ENCODE results near the gene PRDX3. TPM values are rescaled to one million over a fixed set of nuclear protein-coding genes. Genes with fewer than 3 reads are reported as not detected.
"Not testable (repeated sequence)": the region's sequence is repeated elsewhere in the genome, so short reads cannot be mapped to it uniquely, and the experiment has no call there.

Gene PRDX3
- total and polyA plus RNA-seq, 11 donors = 130 to 385 (median 257) TPM

DNA sequence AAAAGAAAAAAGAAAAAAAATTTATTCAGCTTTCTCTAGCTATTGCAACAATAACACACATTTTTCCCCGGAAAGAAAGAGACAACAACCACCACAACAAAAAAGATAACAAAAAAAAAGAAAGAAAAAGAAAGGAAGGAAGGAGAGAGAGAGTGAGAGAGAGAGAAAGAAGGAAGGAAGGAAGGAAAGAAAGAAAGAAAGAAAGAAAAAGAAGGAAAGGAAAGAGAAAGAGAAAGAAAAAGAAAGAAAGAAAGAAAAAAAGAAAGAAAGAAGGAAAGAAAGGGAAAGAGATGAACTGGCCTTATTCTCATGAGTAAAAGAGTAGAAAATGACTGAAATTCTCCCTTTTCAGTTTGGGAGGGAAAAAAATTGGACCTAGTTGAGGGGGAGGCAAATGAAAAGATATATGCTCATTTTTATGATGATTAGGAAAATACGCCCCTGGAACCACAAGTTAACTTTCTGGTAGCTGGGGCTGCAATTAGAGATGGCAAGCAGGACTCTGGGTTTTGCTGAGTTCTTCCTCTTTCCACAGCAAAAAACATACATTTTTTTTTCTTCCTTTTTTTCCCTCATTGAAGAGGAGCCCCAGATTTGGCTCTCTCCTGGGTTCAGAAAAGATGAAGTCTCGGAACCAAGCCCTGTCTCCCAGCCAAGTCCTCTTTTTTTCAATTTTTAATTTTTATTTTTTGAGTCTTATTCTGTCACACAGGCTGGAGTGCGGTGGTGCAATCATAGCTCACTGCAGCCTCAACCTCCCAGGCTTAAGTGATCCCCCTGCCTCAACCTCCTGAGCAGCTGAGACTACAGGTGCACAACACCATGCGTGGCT, 12.6 kb upstream of the PRDX3 start:
- 52 to 66% (median 54%) methylated on average over 5 of the region's 5 CpGs for WGBS, 4 donors
- H3K36me3 ChIP-seq = no peaks in the 10 kb centered on the region
- H3K9me3 ChIP-seq = no peaks in the 10 kb centered on the region
- no peak for ATAC-seq
- TF ChIP-seq POLR2A (IDR thresholded peaks at IDR 0.05) = no peak
- TF ChIP-seq, protein P1, sequence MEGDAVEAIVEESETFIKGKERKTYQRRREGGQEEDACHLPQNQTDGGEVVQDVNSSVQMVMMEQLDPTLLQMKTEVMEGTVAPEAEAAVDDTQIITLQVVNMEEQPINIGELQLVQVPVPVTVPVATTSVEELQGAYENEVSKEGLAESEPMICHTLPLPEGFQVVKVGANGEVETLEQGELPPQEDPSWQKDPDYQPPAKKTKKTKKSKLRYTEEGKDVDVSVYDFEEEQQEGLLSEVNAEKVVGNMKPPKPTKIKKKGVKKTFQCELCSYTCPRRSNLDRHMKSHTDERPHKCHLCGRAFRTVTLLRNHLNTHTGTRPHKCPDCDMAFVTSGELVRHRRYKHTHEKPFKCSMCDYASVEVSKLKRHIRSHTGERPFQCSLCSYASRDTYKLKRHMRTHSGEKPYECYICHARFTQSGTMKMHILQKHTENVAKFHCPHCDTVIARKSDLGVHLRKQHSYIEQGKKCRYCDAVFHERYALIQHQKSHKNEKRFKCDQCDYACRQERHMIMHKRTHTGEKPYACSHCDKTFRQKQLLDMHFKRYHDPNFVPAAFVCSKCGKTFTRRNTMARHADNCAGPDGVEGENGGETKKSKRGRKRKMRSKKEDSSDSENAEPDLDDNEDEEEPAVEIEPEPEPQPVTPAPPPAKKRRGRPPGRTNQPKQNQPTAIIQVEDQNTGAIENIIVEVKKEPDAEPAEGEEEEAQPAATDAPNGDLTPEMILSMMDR (IDR thresholded peaks at IDR 0.05) = no peak
- no peak overlapping the region for H3K27ac ChIP-seq
- no peak overlapping the region for H3K4me3 ChIP-seq
- peaks cover 0 to 20% (median 0%) of the 10 kb centered on the region in 12 donors for H3K4me1 ChIP-seq
- no peak for DNase-seq
- H3K27me3 ChIP-seq = no peaks in the 10 kb centered on the region
- intact Hi-C loops (cut with DNase I) = loop anchor here in 2 of 10 donors (5.0 to 10.0 kb wide), 2 partner anchors 301 to 354 kb away; partner anchors contain the start of gene RGS10 (in 1 of the 2)

DNA sequence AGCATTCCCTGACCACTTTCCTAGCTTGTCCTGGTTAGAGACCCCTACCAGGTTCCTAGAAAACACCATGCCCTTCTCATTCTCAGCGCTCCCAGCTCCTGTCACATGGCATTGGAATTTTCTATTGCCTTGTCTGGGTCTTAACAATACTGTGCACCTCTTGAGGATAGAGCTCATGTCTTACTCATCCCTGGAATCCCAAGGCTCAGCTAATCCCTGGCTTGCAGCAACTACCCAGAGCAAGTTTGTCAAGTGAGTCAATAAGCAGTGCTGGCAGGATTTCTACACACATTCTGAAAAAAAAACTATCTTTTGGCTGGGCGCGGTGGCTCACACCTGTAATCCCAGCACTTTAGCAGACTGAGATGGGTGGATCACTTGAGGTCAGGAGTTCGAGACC, 11.7 kb upstream of the PRDX3 start:
- TF ChIP-seq POLR2A (IDR thresholded peaks at IDR 0.05) = no peak
- TF ChIP-seq, protein P1 (IDR thresholded peaks at IDR 0.05) = no peak
- H3K4me1 ChIP-seq = peaks cover 0 to 20% (median 0%) of the 10 kb centered on the region in 12 donors
- no peaks in the 10 kb centered on the region for H3K9me3 ChIP-seq
- H3K27me3 ChIP-seq = no peaks in the 10 kb centered on the region
- H3K27ac ChIP-seq = no peak overlapping the region
- DNase-seq (no peak), ATAC-seq (peak in 1 of 4 donors; percentile 26)
- 95 to 98% (median 97%) methylated on average over 4 of the region's 4 CpGs for WGBS, 4 donors
- intact Hi-C loops (cut with DNase I) = loop anchor here in 2 of 10 donors (5.0 to 10.0 kb wide), 2 partner anchors 302 to 354 kb away; partner anchors contain the start of gene RGS10 (in 1 of the 2)
- H3K4me3 ChIP-seq = no peak overlapping the region
- no peaks in the 10 kb centered on the region for H3K36me3 ChIP-seq

DNA sequence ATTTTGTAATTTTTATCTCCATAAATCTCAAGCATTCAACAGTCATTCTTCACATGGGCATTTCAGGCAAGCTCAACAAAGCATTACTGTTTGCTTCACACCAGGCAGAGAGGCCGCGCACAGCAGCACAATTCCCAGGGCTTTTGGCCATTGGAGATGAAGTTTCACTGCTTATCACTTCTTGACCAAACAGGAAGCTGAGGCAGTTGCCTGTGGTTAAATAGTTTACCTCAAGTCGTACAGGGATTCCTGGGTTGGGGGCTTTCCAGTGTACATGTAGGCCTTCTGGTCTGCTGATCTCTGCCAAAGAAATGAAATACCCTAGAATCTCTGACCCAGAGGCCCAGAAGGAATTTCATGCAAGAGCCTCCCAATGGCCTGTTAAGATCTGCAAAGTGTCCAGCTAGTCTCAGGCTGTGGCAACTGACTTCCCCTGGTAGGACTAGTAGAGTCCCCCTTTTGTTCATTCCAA, 11.2 kb upstream of the PRDX3 start:
- H3K9me3 ChIP-seq = no peaks in the 10 kb centered on the region
- no peak for TF ChIP-seq POLR2A (IDR thresholded peaks at IDR 0.05)
- TF ChIP-seq, protein P1 (IDR thresholded peaks at IDR 0.05) = no peak
- ATAC-seq (no peak), DNase-seq (no peak)
- WGBS, 4 donors = 72 to 87% (median 75%) methylated on average over 3 of the region's 3 CpGs
- no peak overlapping the region for H3K27ac ChIP-seq
- intact Hi-C loops (cut with DNase I) = loop anchor here in 2 of 10 donors (5.0 to 10.0 kb wide), 2 partner anchors 302 to 355 kb away; partner anchors contain the start of gene RGS10 (in 1 of the 2)
- H3K4me3 ChIP-seq = no peak overlapping the region
- H3K27me3 ChIP-seq = no peaks in the 10 kb centered on the region
- no peaks in the 10 kb centered on the region for H3K36me3 ChIP-seq
- H3K4me1 ChIP-seq = peaks cover 0 to 20% (median 0%) of the 10 kb centered on the region in 12 donors

DNA sequence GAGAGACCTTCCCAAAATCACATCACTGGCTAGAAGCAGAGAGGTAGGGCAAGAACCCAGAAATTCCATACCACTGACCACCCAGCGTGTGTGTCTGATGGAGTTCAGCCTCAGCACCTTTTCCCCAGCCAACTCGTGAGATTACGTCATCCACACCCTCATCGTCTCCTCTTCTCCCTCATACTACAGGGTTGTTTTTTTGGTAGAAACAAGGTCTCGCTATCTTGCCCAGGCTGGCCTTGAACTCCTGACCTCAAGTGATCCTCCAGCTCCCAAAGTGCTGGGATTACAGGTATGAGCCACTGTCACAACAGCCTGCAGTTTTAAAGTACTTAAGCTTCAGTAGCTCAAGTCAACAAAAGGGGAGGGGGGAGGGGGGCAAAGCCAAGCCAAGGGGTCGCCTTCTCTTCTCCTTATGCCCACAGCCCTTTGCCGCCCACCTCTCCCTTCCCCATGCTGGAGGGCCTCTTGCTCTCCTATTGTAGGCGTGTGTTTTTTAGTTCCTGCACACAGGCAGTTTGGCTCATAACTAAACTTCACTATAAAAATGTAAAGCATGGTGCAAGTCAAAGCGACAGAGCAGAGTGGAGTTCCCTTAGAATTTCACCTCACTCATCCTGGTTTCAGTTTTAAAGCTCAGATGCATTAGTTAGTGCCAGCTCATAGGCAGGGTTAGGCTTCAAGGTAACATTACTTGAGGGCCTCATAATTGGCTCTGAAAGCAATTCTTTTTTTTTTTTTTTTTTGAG, 5.2 kb upstream of the PRDX3 start:
- no peak for ATAC-seq
- no peak for DNase-seq
- 90 to 92% (median 92%) methylated on average over 9 of the region's 9 CpGs for WGBS, 4 donors
- intact Hi-C loops (cut with DNase I) = no loop called here
- Histone ChIP-seq H3K4me3 (no peak overlapping the region), H3K9me3 (no peaks in the 10 kb centered on the region), H3K36me3 (no peaks in the 10 kb centered on the region), H3K4me1 (peaks cover 0 to 6% (median 4%) of the 10 kb centered on the region in 12 donors), H3K27ac (no peak overlapping the region), H3K27me3 (no peaks in the 10 kb centered on the region)
- TF ChIP-seq, protein P1 (IDR thresholded peaks at IDR 0.05) = no peak
- no peak for TF ChIP-seq POLR2A (IDR thresholded peaks at IDR 0.05)

DNA sequence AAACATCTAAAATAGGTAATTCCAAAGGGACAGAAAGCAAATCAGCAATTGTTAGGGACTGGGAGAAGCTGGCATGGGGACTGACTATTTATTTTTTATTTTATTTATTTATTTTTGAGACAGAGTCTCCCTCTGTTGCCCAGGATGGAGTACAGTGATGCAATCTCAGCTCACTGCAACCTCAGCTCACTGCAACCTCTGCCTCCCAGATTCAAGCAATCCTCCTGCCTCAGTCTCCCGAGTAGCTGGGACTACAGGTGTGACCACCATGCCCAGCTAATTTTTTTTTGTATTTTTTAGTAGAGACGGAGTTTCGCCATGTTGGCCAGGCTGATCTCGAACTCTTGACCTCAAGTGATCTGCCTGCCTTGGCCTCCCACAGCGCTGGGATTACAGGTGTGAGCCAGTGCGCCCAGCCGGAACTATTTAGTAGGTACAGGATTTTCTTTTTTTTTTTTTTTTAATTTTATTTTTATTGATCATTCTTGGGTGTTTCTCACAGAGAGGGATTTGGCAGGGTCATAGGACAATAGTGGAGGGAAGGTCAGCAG, 2.3 kb upstream of the PRDX3 start:
- H3K4me3 ChIP-seq; ATAC-seq; H3K27ac ChIP-seq; H3K9me3 ChIP-seq; DNase-seq; H3K27me3 ChIP-seq; intact Hi-C loops (cut with DNase I): not testable (repeated sequence)
- 95 to 97% (median 96%) methylated on average over 7 of the region's 7 CpGs for WGBS, 4 donors
- peaks cover 3 to 23% (median 17%) of the 10 kb centered on the region in 12 donors for H3K4me1 ChIP-seq
- H3K36me3 ChIP-seq = peaks cover 0 to 12% (median 10%) of the 10 kb centered on the region in 9 donors
